Vagina (tissue), 2 donors: ENCODE data around the gene EID1.

ENCODE experiments used
- POLR2A ChIP-seq, 2 donors: fragments of 450-650 bp; IDR thresholded peaks; one replicate each; pipeline ENCODE4 v1.6.1; 2017; ENCODE audit warnings: antibody characterized with exemption in 2 of 2, mild to moderate bottlenecking in 2 of 2, moderate library complexity in 2 of 2
- POLR2AphosphoS5 ChIP-seq, 2 donors: sonication (generic); formaldehyde crosslinking; IDR thresholded peaks; one replicate each; pipeline ENCODE4 v1.9.0; 2017; ENCODE audit warnings: antibody characterized with exemption in 2 of 2, mild to moderate bottlenecking in 2 of 2, low read depth in 1 of 2; ENCODE audit not compliant: insufficient read depth in 1 of 2
- TF ChIP-seq, protein P1 (sequence below), 3 experiments: fragments of 450-650 bp in 2 of 3; fragments of 200-600 bp in 1 of 3; sonication (generic) in 1 of 3; IDR thresholded peaks; one replicate each; pipeline ENCODE4 v1.5.1; 2017 to 2019; ENCODE audit warnings: antibody characterized with exemption in 3 of 3, mild to moderate bottlenecking in 2 of 3, moderate library complexity in 2 of 3

DNA sequence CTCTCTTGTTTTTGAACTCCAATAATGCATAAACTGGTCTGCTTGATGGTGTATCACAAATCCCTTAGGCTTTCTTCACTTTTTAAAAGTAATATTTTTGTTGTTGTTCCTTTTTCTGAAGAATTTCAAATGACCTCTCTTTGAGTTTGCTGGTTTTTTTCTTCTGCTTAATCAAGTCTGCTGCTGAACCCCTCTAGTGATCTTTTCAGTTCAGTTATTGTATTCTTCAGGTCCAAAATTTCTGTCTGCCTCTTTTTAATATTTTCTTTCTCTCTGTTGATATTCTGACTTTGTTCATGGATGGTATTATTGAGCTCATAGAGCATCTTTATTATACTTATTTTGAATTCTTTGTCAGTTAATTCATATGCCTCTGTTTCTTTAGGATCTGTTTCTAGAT lies 45.3 kb upstream of the EID1 start:
- TF ChIP-seq POLR2A (IDR thresholded peaks at IDR 0.05) (no peak), POLR2AphosphoS5 (IDR thresholded peaks at IDR 0.05; ENCODE audit: insufficient read depth in 1 of 2, low read depth in 1 of 2) (no peak)
- TF ChIP-seq, protein P1, sequence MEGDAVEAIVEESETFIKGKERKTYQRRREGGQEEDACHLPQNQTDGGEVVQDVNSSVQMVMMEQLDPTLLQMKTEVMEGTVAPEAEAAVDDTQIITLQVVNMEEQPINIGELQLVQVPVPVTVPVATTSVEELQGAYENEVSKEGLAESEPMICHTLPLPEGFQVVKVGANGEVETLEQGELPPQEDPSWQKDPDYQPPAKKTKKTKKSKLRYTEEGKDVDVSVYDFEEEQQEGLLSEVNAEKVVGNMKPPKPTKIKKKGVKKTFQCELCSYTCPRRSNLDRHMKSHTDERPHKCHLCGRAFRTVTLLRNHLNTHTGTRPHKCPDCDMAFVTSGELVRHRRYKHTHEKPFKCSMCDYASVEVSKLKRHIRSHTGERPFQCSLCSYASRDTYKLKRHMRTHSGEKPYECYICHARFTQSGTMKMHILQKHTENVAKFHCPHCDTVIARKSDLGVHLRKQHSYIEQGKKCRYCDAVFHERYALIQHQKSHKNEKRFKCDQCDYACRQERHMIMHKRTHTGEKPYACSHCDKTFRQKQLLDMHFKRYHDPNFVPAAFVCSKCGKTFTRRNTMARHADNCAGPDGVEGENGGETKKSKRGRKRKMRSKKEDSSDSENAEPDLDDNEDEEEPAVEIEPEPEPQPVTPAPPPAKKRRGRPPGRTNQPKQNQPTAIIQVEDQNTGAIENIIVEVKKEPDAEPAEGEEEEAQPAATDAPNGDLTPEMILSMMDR (IDR thresholded peaks at IDR 0.05): no peak
